Subcutaneous adipose tissue (tissue), 4 donors: ENCODE results near the gene ERCC2. TPM values are rescaled to one million over a fixed set of nuclear protein-coding genes. Genes with fewer than 3 reads are reported as not detected.

Experiments
- CTCF ChIP-seq: fragments of 450-650 bp; IDR thresholded peaks from one replicate; pipeline ENCODE4 v1.5.1; 2016; ENCODE audit warnings: low read depth, mild to moderate bottlenecking, control low read depth, antibody characterized with exemption, moderate library complexity
- total RNA-seq, 4 donors: library from RNA; depleted of rRNA; stranded (reverse); fragments of >200 nt; gene quantifications; one replicate each; pipeline ENCODE4 v1.1.0, GENCODE V29; 2016

ERCC2 gene
- 10 to 100 TPM in 1 of 4 donors, 1 to 10 TPM in 3; 3.3 to 18.1 (median 8.0) TPM for total RNA-seq

GRCh38 chr19:45370410-45371204, at the start of gene ERCC2:
Gene ERCC2, minus strand, starts transcription at chr19:45370573. Its CDS starts 33 bp downstream, at chr19:45370540.
- no peak for TF ChIP-seq CTCF

GRCh38 chr19:45419895-45420294, 49.5 kb upstream of the ERCC2 start:
- TF ChIP-seq CTCF, result no peak

- TF ChIP-seq CTCF, result no peak
Observed at GRCh38 chr19:45419396-45419795, 49.0 kb upstream of the ERCC2 start.

- no peak for TF ChIP-seq CTCF
Observed at GRCh38 chr19:45418802-45419201, 48.4 kb upstream of the ERCC2 start.

GRCh38 chr19:45417151-45417550, 46.8 kb upstream of the ERCC2 start:
- TF ChIP-seq CTCF, result no peak

- TF ChIP-seq CTCF, result no peak
Observed at GRCh38 chr19:45414468-45414867, 44.1 kb upstream of the ERCC2 start.

- TF ChIP-seq CTCF, result no peak
Observed at GRCh38 chr19:45413497-45413896, 43.1 kb upstream of the ERCC2 start.
